SK-N-MC (cell line): ENCODE results near the gene CRYL1.

Experiments
- EZH2 ChIP-seq: fragments of 200-600 bp; sonication (generic); IDR thresholded peaks from one replicate; pipeline ENCODE4 v1.6.1; 2017; ENCODE audit warnings: antibody characterized with exemption
- POLR2AphosphoS5 ChIP-seq: IDR thresholded peaks from 2 replicates; pipeline ENCODE4 v1.6.1; 2012; ENCODE audit warnings: mild to moderate bottlenecking, low read depth, low read length, borderline replicate concordance

DNA sequence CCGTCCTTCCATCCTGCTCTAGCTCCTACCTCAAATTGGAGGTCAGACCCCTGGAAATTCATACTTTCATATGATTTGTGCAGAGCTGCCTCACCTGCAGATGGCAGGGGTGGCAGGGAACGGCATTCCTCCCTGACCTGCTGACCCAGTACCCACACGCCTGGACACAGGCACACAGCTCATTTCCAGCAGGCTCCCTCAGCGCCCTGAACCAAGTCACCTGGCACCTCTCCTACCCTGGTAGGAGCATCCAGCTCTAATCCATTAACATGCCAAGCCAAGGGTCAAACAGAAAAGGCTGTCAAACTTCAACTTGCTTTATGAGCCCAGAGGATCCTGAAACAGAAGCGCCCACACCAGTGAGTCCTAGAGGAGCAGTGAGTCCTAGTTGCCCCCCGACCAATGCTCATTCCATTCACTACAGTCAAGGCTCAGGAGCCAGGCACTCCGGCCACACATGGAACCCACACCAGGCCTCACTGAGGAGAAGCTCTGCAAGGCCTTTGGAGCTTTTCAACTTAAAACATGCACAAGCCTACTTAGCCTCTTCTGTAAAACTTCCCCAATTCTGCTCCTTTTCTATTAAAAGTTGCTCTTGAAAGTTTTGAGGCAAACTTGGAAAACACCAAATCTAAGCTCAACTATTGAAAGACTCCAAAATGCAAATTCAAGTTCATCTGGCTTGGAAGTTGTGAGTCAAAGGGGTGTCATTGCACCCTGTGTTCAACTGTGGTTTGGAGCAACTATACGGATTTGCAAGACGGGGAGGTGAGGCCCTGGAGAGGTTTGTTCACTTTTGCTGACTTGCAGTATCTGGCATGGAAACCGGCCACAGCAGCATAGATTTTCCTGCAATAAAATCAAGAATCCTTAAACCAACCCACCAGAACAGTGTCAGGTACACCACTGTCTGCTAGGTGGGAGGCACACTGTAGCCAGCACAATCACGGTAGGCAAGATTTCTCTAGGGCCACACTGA, 96.7 kb downstream of the CRYL1 start:
- TF ChIP-seq EZH2 (no peak), POLR2AphosphoS5 (no peak)
